Cardiac muscle cell (in vitro differentiated cells and primary cell): ENCODE data around the gene AMPD2. TPM values are rescaled to one million over a fixed set of nuclear protein-coding genes. Genes with fewer than 3 reads are reported as not detected.

Experiments used
- DNase-seq, 2 donors: peaks; one replicate each; pipeline versions ENCODE4 v3.0.0 to v3.0.0-alpha.2; 2010 to 2017; ENCODE audit warnings: low read depth in 1 of 2, low spot score in 1 of 2
- H3K27ac ChIP-seq: fragments of 200-600 bp; sonication (generic); 2 replicates; pipeline ENCODE4 v1.5.1; 2016
- H3K27me3 ChIP-seq: fragments of 200-600 bp; sonication (generic); 2 replicates; pipeline ENCODE4 v1.6.0; 2016; ENCODE audit warnings: control low read depth
- H3K36me3 ChIP-seq: fragments of 200-600 bp; sonication (generic); 2 replicates; pipeline ENCODE4 v1.5.1; 2016; ENCODE audit warnings: control low read depth
- H3K4me1 ChIP-seq: fragments of 200-600 bp; sonication (generic); 2 replicates; pipeline ENCODE4 v1.8.1; 2017; ENCODE audit warnings: low read depth, mild to moderate bottlenecking, mixed run types
- H3K4me3 ChIP-seq: fragments of 200-600 bp; sonication (generic); 2 replicates; pipeline ENCODE4 v1.5.1; 2016; ENCODE audit warnings: mild to moderate bottlenecking
- H3K9me3 ChIP-seq: fragments of 200-600 bp; sonication (generic); 2 replicates; pipeline ENCODE4 v1.5.1; 2017; ENCODE audit warnings: low read depth, mild to moderate bottlenecking, control low read depth
- polyA plus RNA-seq: library from polyadenylated mRNA; unstranded; fragments of >200 nt; fragmentation: Nextera tagmentation; extraction: Ambion mirVana; gene quantifications from 2 replicates; pipeline ENCODE4 v1.2.1, GENCODE V29; 2016
- total RNA-seq: library from RNA; depleted of rRNA; stranded (reverse); fragments of >200 nt; gene quantifications from 2 replicates; pipeline ENCODE4 v1.2.3, GENCODE V29; 2016
- TF ChIP-seq, protein P1 (sequence below): IDR thresholded peaks from 2 replicates; pipeline ENCODE4 v1.5.1; 2012; ENCODE audit warnings: low read depth, mild to moderate bottlenecking, low read length

The AMPD2 gene
- total and polyA plus RNA-seq, 2 experiments from 2014 or later, result 47.9 to 116 TPM

DNA sequence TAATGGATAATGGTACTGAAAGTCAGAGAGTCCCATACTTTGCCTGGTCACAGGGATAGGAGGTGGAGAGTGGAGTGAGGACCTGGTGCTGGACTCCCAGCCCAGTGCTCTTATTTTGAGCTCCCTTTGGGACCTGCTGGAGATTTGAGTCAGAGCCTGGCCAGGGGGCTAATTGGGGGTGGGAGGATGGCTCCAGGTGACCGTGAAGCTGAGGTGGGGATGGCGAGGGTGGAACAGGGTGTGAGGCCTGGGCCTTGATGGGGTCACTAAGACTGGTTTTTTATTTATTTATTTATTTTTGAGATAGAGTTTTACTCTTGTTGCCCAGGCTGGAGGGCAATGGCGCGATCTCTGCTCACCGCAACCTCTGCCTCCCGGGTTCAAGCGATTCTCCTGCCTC, 17.8 kb downstream of the AMPD2 start:
- TF ChIP-seq, protein P1, sequence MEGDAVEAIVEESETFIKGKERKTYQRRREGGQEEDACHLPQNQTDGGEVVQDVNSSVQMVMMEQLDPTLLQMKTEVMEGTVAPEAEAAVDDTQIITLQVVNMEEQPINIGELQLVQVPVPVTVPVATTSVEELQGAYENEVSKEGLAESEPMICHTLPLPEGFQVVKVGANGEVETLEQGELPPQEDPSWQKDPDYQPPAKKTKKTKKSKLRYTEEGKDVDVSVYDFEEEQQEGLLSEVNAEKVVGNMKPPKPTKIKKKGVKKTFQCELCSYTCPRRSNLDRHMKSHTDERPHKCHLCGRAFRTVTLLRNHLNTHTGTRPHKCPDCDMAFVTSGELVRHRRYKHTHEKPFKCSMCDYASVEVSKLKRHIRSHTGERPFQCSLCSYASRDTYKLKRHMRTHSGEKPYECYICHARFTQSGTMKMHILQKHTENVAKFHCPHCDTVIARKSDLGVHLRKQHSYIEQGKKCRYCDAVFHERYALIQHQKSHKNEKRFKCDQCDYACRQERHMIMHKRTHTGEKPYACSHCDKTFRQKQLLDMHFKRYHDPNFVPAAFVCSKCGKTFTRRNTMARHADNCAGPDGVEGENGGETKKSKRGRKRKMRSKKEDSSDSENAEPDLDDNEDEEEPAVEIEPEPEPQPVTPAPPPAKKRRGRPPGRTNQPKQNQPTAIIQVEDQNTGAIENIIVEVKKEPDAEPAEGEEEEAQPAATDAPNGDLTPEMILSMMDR, result no peak
- Histone ChIP-seq H3K27ac (no peak overlapping the region), H3K9me3 (no peaks in the 10 kb centered on the region), H3K4me1 (peaks cover 8% of the 10 kb centered on the region), H3K4me3 (no peak overlapping the region), H3K27me3 (peaks cover 7% of the 10 kb centered on the region), H3K36me3 (no peaks in the 10 kb centered on the region)
- no peak for DNase-seq

DNA sequence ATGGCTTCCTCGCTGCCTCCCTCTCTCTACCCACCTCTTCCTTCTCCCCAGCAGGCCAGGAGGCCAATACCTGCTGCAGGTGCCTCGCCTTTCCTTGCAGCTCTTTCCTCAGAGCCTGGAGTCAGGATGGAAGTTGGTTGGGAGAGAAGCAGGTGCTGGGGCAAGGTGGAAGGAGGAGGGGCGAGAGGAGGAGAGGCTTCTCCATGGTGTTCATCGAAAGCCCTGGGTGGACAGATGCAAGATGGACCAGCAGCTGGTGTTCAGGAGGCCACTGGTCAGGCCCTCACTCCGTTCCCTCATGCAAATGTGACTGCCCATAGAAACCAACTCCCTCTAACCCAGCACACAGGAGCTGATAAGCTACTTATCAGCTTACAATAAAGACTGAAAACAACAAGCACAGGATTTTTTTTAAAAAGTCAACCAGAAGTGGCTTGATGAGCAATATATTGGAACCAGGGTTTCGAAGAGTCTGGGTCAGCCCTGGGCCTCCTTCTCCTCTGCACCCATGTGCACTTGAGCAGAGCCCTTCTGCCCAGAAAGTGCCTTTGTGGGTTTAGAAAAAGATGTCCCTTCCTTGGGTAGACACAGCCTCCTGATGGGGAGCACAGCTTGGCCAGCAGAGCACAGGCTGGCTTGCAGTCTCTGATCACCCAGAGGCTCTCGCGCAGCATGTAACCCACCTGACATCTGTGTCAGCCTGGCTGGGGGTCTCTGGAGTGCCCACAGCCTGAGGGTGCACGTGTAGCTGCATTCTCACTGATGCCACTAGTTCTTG, 19.6 kb downstream of the AMPD2 start:
- H3K4me1 ChIP-seq, result peaks cover 8% of the 10 kb centered on the region
- H3K4me3 ChIP-seq, result no peak overlapping the region
- H3K27me3 ChIP-seq, result peaks cover 7% of the 10 kb centered on the region
- H3K27ac ChIP-seq, result no peak overlapping the region
- no peaks in the 10 kb centered on the region for H3K9me3 ChIP-seq
- DNase-seq, result no peak
- TF ChIP-seq, protein P1, result no peak
- no peaks in the 10 kb centered on the region for H3K36me3 ChIP-seq

DNA sequence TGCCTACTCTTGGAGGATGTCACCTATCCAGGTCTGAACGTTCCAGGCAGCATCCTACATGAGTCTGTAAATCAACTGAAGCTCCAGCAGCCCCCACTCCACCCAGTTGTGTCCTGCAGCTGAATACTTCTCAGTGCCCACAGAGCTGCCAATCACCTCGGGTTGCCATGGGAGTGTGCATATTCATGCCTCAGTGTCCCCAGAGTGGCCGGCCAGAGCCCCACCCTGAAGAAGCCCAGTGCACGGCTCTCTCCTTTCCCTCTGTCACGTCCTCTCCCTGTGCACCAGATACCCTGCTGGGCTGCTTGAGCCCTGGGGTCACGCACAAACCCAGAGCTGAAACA, 20.2 kb downstream of the AMPD2 start:
- H3K36me3 ChIP-seq, result no peaks in the 10 kb centered on the region
- H3K9me3 ChIP-seq, result no peaks in the 10 kb centered on the region
- TF ChIP-seq, protein P1, result no peak
- peaks cover 8% of the 10 kb centered on the region for H3K4me1 ChIP-seq
- no peak for DNase-seq
- peaks cover 7% of the 10 kb centered on the region for H3K27me3 ChIP-seq
- H3K4me3 ChIP-seq, result no peak overlapping the region
- H3K27ac ChIP-seq, result no peak overlapping the region

DNA sequence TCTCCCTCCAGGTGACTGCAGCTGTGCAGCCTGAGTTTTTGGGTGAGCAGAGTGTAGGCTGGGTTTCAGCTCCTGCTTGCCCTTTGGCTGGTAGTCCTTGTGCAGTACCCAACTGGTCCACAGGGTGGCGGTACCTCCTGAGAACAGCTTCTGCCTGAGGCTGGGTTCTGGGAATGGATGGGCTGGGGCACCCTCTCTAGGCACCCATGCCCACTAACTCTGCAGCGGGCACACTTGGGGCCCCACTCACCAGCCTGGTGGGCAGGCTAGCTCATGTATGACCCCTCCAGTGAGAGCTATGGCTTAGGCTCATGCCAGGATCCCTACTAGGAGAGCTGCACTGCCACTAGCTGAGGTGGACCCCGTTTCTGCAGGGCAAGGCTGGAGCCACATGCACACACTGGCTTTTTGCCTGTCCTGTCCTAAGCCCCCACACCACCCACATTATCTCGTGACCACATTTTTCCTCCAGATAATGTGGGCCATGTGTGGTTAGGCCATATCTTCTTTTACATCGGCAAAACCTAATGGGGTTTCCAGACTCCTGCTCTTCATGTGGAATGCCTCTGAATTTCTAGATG, 20.7 kb downstream of the AMPD2 start:
- TF ChIP-seq, protein P1, result peak; percentile 93
- peak; percentile 77 to 81 for DNase-seq

DNA sequence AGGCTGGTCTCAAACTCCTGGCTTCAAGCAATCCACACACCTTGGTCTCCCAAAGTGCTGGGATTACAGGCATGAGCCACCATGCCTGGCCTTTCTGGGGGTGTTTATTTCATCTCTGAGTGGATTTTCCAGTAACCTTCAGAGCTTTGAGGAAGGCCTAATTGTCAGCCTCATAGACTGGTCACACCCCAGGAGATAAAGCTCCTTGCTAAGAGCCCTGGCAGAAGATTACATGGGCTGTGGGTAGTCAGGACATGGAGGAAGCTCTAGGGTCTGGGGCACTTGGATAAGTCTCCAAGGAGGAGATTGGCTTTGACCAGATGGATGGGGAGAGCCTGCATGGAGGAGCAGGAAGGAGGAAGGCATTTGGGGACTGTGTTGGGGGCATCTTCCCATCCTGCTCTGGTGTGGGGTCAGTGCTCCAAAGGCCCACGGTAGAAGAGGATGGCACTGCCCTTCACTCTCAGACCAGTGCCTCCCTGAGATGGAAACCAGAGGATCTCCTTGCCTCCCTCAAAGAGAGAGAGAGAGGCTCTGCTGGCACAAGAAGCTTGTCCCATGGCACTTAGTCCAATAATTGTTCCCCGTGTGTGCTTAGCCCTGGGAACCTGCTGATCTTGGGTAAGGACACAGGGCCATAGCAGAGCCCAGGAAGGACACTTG, 21.6 kb downstream of the AMPD2 start:
- no peaks in the 10 kb centered on the region for H3K9me3 ChIP-seq
- peaks cover 7% of the 10 kb centered on the region for H3K27me3 ChIP-seq
- DNase-seq, result no peak
- H3K27ac ChIP-seq, result no peak overlapping the region
- TF ChIP-seq, protein P1, result no peak
- no peaks in the 10 kb centered on the region for H3K36me3 ChIP-seq
- peaks cover 2% of the 10 kb centered on the region for H3K4me1 ChIP-seq
- H3K4me3 ChIP-seq, result no peak overlapping the region

More for the DNA sequence above, 20.7 kb downstream of the AMPD2 start:
- no peak overlapping the region for H3K4me3 ChIP-seq
- H3K27me3 ChIP-seq, result peaks cover 7% of the 10 kb centered on the region
- peaks cover 8% of the 10 kb centered on the region for H3K4me1 ChIP-seq
- no peaks in the 10 kb centered on the region for H3K36me3 ChIP-seq
- no peaks in the 10 kb centered on the region for H3K9me3 ChIP-seq
- no peak overlapping the region for H3K27ac ChIP-seq
